IPS-NIHi7 (cell line): ENCODE measurements around the gene MAP3K2.

Source experiments
- DNase-seq: peaks from one replicate; pipeline ENCODE4 v3.0.0; 2012; ENCODE audit warnings: mixed read lengths; ENCODE audit errors: extremely low spot score

MAP3K2 gene

DNA sequence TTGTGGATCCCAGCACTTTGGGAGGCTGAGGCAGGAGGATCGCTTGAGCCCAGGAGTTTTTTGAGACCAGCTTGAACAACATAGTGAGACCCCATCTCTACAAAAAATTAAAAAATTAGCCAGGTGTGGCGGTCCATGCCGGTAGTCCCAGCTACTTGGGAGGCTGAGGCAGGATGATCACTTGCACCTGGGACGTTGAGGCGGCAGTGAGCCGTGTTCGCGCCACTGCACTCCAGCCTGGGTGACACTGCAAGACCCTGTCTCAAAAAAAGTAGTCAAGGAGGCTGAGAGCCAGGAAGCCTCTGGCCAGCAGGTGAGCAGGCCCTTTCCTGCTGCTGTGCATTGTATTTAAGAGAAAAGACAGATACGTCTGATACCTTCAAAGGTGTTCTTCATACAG is 19.3 kb upstream of the MAP3K2 start:
- no peak for DNase-seq

DNA sequence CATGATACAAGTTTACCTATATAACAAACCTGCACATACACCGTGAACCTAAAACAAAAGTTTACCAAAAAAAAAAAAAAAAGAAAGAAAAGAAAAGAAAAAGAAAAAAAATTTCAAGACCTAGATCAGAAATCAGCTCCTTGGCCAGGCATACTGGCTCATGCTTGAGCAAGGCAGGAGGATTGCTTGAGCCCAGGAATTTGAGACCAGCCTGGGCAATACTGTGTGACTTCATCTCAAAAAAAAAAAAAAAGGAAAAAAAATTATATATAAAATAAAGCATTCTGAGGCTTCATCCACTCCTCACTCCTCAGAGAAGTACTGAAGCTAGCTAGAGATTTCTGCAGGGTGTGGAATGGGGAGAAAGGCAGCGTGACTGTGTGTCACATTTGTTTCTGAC is 18.7 kb upstream of the MAP3K2 start:
- DNase-seq: no peak

DNA sequence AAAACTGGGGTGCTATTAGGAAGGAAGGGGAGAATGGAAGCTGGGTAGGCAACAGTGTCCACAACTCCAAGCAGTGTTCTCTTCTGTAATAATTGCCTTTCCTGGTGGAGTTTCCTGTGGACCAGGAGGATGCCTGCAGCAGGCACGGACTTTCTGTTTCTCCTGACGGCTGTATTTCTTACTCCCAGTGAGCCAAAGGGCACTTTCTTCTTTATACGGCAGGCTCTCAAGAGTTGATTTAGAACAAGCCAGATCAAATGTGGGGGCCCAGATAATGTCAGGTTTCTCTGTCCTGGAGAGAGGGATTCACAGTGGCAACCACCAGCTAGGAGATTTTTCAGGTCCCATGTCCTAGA is 17.5 kb upstream of the MAP3K2 start:
- DNase-seq: no peak

DNA sequence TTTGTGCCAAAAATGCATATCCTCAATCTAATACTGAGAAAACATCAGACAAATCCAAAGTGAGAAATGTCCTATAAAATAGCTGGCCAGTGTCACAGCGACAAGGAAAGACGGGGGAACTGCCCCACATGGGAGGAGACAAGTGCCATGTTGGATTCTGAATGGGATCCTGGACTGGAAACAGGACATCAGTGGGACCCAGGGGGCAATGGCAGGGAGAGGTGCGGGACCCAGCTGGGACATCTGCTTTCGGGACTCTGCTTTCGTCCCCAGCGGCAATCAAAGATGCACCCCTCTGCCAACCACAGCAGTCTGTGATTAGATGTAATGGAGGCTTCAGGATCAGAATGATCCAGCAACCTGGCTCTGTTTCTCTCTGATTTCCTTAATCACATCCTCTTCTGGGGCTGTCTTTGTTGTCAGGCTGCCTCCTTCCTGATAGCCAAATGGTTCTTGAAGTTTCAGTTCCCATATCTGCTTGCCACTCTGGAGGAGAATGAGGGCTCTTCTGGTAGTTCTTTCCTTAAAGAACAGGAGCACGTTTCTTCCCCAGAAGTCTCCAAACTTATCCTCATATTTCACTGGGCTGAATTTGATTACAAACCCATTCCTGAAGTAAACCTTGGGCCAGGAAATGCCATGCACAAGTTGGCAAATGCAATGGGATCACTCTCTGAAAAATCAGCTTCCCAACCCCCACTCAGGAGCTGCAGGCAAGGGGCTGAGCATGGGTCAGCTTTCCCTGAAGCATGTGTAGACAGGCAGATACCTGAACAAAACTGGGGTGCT is 16.9 kb upstream of the MAP3K2 start:
- no peak for DNase-seq

DNA sequence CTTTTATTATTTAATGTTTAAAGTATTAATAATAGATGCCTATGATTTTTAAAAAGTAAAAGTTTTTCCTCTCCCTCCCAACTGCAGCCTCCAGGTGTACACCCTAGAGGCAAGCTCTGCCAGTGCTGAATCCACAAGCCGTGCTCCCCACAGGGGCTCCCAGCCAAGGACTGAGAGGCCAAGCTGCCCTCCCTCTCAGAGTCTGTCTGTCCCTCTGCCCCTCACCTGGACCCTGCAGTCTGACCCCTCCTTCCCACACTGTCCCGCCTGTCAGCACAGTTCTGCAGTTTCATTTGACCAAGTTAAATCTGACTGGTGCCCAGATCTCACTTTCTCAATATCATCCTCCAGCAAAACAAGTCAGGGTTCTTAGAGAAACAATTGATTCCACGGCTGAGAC is 15.7 kb upstream of the MAP3K2 start:
- no peak for DNase-seq

DNA sequence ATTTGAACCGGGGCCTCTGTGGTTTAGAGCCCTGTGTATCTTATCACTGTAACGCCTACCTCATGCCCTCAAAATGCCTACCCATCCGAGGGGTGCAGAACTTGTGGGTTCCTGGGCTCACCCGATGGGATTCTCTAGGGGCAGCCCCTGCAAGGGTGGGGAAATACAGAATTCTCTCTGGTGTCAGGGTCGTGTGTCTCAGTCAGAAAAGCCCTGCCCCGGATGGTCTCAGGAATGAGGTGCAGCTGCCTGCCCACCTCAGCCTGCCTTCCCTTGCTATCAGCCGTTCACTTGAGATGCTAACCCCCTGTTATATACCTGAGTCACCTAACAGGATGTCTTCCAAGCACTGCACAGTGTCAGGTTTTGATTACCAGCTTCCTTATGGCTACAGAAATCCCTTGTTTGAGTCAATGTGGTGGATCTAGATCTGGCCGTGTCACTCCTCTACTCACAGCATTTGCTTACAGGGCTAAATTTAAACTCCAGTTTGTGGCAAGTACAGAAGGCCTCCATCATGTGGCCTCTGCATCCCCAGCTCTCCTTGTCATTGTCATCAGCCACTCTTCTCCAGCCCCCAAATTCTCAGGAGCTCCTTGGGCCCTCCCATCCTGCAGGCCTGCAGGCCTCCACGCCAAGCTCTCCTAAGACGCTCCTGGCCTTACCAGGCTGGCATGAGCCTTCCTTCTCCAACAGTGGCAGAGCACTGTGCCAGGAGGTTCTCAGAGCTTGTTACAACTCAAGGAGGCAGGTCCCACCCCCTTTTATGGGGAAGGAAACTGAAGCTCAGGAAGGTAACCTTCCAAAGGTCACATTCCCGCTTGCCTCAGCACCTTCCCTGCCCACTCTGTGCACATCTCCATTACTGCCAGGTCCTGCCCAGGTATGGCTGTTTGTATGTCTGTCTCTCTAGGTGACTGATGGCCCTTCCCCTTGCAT is 14.3 kb upstream of the MAP3K2 start:
- DNase-seq: no peak

DNA sequence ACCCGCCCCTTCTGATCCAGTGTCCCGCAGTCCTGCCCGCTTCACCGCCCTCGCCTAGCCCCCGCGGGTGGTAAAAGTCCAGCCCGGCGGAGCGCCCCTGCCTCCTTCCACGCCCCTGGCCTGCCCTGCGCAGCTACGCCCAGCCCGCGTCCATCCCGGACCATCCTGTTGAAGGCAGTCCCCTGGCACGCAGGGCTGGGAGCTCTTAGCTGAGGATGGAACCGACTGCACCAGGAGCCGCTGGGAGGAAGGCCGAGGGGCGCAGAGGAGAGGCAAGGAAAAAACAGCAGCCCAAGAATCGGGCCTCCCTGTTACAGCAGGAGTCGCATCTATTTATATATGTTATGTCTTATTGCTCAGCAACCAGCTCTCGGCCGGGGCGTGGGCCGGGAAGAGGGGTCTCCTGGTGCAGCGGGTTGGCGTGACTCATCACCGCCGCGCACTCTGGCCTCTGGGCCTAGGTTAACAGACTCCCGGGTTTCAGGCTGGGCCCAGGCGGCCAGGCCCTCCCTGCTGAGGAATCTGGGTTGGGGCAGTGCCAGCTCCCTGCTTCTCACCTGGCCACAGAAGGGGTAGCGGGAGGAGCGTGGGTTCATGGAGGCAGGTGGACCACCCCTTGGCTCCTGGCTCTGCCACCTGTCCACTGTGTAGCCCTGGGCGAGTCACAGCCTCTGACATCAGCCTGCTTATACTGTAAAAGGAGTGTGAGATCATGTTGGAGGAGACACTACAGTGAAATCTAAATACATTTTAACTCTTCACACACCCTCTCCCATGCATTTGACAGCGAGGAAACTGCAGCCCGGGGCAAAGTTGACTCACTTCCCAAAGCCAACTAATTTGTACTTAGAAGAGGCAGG is 13.4 kb upstream of the MAP3K2 start:
- no peak for DNase-seq

DNA sequence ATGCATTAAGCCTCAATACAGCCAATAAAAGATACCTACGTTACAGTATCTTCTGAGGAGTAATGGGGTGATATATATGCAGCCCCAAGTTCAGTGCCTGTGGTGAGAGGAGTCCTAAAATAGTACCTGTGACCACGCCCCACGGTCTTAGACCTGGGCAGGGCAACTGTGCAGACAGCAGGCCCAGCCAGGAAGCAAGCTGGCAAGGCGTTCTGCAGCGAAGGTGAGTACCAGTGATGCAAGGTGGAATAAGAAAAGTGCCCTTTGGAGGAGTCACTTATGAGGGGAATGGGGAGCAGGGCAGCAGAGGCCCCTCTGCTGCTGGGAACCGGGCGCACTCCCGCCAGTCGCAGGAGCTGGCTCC is 12.7 kb upstream of the MAP3K2 start:
- DNase-seq: no peak

DNA sequence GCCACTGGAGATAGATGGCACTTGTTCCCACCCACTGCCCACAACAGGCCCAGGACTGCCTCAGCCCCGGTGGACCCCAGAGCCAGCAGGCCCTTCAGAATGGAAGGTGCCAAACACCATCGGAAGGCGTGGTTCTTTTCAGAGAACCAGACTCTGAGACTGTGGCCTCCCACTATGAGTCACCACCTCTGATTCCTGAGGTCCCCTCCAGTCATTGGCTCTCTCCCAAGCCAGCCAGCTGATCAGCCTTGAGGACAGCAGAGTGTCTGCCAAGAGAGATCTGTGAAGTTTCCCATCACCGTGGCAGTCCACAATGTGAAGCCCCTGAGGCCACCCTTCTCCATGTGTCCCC is 10.4 kb upstream of the MAP3K2 start:
- DNase-seq: peak; percentile 58

DNA sequence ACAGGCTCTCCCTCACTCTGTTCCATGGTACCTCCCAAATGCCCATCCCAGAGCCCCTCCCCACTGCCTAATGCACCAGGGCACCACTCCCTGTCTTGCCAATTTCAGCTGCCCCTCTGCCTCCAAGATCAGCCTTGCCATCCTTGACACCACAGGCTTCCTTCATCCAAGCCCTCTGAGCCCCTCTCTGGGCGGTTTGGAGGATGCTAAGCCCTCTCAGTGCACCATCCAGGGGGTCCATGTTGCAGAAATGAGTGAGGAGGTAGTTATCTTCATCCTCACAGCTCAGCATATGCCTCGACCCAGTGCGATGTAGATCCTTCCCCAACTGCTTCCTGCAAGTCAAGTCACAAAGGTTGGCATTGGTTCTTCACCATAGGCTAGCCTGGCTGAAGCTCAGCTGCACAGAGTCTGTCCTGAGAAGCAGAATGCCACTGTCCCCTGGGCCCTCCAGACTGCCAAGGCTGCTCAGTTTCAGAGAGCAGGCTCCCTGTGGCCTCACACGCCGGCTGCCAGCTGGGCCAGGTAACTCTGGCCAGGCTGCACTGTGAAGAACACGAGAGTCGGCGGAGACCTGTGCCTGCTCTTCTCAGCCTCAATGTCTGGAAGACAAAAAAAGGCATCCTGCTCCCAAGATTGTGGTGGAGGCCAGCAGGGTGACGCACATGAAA is 9.9 kb upstream of the MAP3K2 start:
- no peak for DNase-seq

DNA sequence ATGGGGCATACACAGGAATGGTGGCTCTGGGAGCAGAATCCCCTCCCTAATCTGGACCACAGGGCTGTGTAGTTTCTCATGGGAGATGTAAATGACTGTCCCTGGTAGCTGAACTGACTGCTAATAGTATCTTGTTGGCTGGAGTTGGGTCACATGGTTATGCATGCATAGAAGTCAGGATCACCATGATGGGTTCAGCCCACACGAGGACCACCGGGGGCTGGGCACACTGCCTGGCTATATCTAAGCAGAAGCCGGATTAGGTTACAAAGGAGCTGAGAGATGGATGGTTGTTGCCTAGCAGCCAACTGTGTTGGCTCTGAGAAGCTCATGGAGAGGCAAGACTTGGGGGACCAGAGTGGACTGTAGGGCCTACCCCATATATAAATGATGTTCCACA is 6.7 kb upstream of the MAP3K2 start:
- DNase-seq: no peak

DNA sequence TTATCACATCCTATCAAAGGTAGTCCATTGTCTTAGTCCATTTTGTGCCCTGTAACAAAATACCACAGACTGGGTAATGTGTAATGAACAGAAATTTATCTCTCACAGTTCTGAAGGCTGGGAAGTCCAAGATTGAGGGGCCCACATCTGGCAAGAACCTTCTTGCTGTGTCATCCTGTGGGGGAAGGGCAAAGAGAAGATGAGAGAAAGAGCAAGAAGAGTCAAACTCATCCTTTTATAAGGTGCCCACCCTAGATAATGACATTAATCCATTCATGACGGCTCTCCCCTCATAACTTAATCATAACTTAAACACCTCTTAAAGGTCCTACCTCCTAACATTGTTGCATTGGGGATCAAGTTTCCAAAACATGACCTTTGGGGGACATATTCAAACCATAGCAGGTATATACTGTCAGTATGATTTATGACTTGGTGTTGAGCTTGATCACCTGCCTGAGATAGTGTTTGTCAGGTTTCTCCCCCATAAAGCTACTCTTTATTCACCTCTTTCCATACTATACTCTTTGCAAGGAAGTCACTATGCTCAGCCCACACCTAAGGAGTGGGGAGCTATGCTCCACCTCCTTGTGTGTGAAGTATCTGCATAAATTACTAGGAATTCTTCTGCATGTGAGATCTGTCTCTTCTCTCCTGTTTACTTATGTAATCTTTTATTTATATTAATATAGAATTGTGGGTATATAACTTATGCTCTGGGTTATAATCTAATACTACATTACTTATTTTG is 5.2 kb upstream of the MAP3K2 start:
- DNase-seq: no peak

DNA sequence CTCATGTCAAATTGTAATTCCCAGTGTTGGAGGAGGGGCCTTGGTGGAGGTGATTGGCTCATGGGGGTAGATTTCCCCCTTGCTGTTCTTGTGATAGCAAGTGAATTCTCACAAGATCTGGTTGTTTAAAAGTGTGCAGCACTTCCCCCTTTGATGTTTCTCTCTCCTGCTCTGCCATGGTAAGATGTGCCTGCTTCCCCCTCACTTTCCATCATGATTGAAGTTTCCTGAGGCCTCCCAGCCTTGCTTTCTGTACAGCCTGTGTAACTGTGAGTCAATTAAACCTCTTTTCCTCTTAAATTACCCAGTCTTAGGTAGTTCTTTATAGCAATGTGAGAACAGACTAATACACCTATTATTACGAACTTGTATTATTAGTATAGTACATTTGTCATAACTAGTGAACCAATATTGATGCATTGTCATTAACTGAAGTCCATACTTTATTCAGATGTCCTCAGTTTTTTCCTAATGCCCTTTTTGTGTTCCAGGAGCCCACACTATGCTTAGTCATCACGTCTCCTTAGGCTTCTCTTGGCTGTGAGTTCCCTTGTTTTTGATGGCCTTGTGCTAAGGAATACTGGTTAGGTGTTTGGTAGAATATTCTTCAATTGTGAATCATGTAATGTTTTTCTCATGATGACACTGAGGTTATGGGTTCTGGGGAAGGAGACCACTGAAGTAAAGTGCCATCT is 4.5 kb upstream of the MAP3K2 start:
- DNase-seq: no peak

DNA sequence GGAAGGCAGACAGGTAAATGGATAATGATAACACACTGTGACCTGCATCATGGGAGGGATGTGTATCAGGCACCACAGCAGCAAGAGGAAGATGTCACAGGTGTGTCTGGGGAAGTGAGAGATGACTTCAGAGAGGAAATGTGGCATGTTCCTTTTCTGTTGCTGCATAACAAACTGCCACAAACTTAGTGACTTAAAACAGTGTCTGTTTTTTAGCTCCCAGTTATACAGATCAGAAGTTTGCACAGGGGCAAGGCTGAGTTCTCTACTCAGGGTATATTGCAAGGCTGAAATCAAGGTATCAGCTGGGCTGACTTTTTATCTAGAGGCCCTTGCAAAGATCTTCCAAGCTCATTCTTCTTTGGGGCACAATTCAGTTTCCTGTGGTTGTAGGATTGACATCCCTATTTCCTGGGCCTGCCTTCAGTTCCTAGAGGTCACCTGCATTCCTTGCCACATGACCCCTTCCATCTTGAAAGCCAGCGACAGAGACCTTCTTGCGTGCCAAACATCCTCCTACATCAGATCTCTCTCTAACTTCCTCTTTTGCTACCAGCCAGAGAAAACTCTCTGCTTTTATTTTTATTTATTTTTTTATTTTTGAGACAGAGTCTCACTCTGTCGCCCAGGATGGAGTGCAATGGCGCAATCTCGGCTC is 2.1 kb upstream of the MAP3K2 start:
- DNase-seq: no peak

DNA sequence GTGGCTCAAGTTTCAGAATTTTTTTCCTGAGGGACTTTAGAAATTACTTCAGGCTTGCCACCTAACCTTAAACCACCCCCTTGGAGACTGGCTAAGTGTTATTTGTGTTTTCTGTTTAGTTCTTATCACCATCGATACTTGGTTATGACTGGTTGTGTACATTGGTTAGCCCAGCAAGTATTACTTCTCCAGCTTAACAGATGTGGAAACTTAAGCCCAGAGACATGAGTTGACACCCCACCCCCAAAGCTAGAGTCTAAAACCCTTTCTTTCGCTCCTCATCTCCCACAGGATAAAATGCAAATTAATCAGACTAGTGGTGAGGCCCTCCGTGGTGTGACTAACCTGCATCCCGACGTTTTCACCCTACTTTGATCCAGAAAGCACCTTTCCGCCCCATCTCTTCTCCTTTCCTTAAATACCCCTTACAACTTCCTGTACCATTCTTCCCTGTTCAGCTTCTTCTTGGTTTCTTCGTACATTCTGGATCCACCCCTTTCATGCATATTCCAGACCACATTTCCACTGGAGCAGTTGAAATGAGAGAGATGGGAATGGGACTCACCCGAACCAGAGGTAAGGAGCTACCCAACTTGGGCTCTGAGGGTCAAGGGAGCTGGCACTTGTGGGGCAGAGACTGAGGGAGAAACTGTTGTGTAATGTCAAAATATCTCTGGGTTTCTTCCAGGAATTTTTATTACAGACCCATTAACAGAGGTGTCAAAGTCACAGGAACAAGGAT is 819 bp upstream of the MAP3K2 start:
- no peak for DNase-seq

DNA sequence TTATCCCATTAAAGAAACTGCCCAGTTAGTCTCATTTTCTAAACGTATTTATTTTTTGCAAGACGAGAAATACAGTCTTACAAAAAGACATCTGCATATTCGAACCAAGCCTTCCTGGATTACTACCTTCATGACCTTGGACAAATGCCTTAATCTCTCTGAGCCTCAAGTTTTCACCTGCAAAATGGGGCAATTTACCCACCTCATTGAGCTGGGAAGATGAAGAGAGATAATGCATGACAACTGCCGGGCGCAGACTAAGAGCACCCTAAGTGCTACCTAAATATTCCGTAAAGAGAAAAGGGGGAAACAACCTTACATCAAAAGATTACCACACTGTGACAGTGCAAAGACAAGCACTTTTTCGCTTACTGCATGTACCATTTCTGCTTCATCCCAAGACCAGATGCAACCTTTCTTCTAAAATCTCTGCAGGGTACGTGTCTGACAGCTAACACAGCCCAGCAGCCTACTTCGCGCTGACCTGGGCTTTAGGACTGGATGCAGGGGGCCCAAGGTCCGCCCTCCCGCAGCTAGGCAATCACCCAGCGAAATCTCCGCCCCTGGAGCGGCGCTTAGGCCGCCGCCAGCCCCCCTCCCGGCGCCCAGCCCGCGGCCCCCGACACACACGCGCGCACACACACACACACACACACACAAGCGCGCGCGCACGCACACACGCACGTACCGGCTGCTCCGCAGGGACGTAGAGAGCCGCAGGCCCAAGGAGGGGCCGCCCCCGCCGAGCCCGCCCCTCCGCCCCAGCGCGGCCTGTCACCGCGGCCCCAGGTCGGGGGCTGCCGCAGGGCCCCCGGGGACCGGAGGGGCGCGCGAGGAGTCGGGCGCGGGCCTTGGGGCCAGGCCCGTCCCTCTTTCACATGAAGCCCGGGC is 766 bp downstream of the MAP3K2 start:
- peak; percentile 74 for DNase-seq

DNA sequence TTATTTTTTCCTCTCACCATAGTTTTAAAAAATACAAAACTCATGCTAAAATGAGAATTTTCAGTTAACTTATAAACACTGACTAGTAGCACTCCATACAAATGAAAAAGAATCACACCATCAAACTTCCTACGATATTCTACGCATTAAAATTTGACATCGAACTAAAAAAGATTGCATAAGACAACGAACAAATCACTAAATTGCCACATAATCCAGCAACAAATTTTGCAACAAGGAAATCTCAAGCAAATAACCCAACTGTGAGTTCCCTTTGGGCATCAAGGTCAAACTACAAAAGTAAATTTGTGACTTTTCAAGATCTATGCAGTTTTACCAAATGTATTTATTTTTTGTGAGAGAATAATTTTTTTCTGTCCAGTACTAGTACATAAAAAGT is 1.5 kb downstream of the MAP3K2 start:
- no peak for DNase-seq

DNA sequence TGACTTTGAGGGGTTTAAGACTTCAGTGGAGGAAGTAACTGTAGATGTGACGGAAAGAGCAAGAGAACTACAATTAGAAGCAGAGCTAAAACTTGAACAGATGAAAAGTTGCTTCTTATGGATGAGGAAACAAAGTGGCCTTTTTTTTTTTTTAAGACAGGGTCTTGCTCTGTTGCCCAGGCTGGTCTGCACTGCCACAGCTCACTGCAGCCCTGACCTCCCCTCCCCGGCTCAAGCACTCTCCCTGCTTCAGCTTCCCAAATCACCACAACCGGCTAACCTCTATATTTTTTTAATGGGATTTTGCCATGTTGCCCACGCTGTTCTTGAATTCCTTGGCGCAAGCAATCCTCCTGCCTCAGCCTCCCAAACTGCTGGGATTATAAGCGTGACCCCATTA is 3.2 kb downstream of the MAP3K2 start:
- DNase-seq: no peak
